Dermis blood vessel endothelial cell (primary cell): ENCODE measurements around the gene TIFAB. TPM values are rescaled to one million over a fixed set of nuclear protein-coding genes. Genes with fewer than 3 reads are reported as not detected.

Source experiments
- DNase-seq: peaks from one replicate; pipeline ENCODE4 v3.0.0; 2010
- total RNA-seq: library from RNA; depleted of rRNA; stranded (reverse); fragments of >200 nt; gene quantifications from 2 replicates; pipeline ENCODE4 v1.2.3, GENCODE V29; 2014

Gene TIFAB
- total RNA-seq, 1 donor from 2014 or later = not detected

- peak; percentile 79 for DNase-seq
Observed at GRCh38 chr5:135457424-135458071, 5.4 kb upstream of the TIFAB start.

- no peak for DNase-seq
Observed at GRCh38 chr5:135456238-135457099, 4.3 kb upstream of the TIFAB start.

GRCh38 chr5:135455876-135456237 is 3.7 kb upstream of the TIFAB start:
- DNase-seq = no peak

GRCh38 chr5:135454946-135455345 is 2.8 kb upstream of the TIFAB start:
- no peak for DNase-seq

- DNase-seq = no peak
Observed at GRCh38 chr5:135453613-135454012, 1.5 kb upstream of the TIFAB start.

GRCh38 chr5:135451581-135452320 is 400 bp downstream of the TIFAB start:
- no peak for DNase-seq

- no peak for DNase-seq
Observed at GRCh38 chr5:135450952-135451351, 1.2 kb downstream of the TIFAB start.

GRCh38 chr5:135450336-135450735 is 1.8 kb downstream of the TIFAB start:
- no peak for DNase-seq

GRCh38 chr5:135449644-135450043 is 2.5 kb downstream of the TIFAB start:
- no peak for DNase-seq

GRCh38 chr5:135448791-135449507 is 3.2 kb downstream of the TIFAB start:
- no peak for DNase-seq

- DNase-seq = no peak
Observed at GRCh38 chr5:135448071-135448739, 3.9 kb downstream of the TIFAB start.

- DNase-seq = no peak
Observed at GRCh38 chr5:135447298-135447929, 4.7 kb downstream of the TIFAB start, which contains the start of gene DCANP1. TSS of gene DCANP1 (minus strand) at chr5:135447348. CDS start at chr5:135447108, 240 bp downstream.

- no peak for DNase-seq
Observed at GRCh38 chr5:135446615-135447014, 5.5 kb downstream of the TIFAB start.

GRCh38 chr5:135446206-135446605 is 5.9 kb downstream of the TIFAB start:
- no peak for DNase-seq

- no peak for DNase-seq
Observed at GRCh38 chr5:135445306-135445985, 6.7 kb downstream of the TIFAB start.

- DNase-seq = no peak
Observed at GRCh38 chr5:135444881-135445280, 7.3 kb downstream of the TIFAB start.

- DNase-seq = no peak
Observed at GRCh38 chr5:135444360-135444759, 7.8 kb downstream of the TIFAB start.

GRCh38 chr5:135443161-135443960 is 8.8 kb downstream of the TIFAB start:
- DNase-seq = no peak

- DNase-seq = no peak
Observed at GRCh38 chr5:135442431-135443160, 9.6 kb downstream of the TIFAB start.
